SK-N-MC (cell line): ENCODE results near the gene NR2C2.
A peak's percentile ranks its signal among the peaks of the same experiment; 100 is the strongest.

ENCODE experiments used
- DNase-seq: peaks from one replicate; pipeline ENCODE4 v3.0.0-alpha.2; 2011; ENCODE audit warnings: low read depth, low spot score
- H3K27ac ChIP-seq: fragments of 200-600 bp; sonication (generic); 2 replicates; pipeline ENCODE4 v1.5.1; 2016; ENCODE audit warnings: mixed run types
- H3K36me3 ChIP-seq: fragments of 200-600 bp; sonication (generic); 2 replicates; pipeline ENCODE4 v1.6.1; 2017; ENCODE audit warnings: antibody characterized with exemption, low read length, mixed read lengths; ENCODE audit not compliant: insufficient read depth
- H3K4me3 ChIP-seq: fragments of 200-600 bp; sonication (generic); 2 replicates; pipeline ENCODE4 v1.5.1; 2016
- H3K9ac ChIP-seq: fragments of 200-600 bp; sonication (generic); 2 replicates; pipeline ENCODE4 v1.8.0; 2017; ENCODE audit warnings: mixed run types, mixed read lengths; ENCODE audit not compliant: insufficient read length
- H3K9me3 ChIP-seq: fragments of 200-600 bp; sonication (generic); 2 replicates; pipeline ENCODE4 v1.6.1; 2017; ENCODE audit warnings: low read depth, mild to moderate bottlenecking, antibody characterized with exemption, low read length, moderate library complexity, mixed read lengths
- EZH2 ChIP-seq: fragments of 200-600 bp; sonication (generic); IDR thresholded peaks from one replicate; pipeline ENCODE4 v1.6.1; 2017; ENCODE audit warnings: antibody characterized with exemption
- FOXP2 ChIP-seq: optimal IDR thresholded peaks from 2 replicates; pipeline ENCODE3; 2011; ENCODE audit warnings: mild to moderate bottlenecking, moderate library complexity; ENCODE audit not compliant: insufficient read depth; ENCODE audit errors: extremely low read length, control extremely low read depth
- POLR2AphosphoS5 ChIP-seq: IDR thresholded peaks from 2 replicates; pipeline ENCODE4 v1.6.1; 2012; ENCODE audit warnings: mild to moderate bottlenecking, low read depth, low read length, borderline replicate concordance

NR2C2 gene

DNA sequence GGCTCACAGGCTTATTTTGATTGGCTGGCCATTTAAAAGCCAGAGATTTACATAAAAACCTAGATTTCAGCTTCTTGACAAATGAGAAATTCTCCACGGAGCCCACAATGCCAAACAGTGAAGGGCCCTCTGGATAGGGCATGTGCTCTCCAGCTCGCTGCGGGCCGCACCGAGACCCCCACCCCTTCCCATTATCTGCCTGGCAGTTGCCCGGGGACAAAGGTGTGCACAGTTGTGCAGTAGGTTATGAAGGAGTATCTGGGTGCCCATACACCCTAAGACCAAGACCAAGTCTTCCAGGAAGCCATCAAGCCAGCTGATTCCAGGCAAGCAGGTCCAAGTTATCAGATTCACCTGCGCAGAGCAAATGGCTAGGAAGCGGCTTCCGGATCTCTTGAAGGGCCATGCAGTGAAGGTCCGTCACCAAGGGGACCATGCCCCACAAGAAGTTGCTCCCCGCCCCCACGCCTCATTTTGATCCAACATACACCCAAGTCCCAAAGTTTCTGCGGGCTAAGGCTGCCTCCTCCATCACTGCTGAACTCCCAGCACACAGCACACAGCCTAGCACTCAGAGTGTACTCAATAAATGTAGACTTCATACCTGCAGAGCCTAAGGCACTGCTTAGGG, 116.4 kb downstream of the NR2C2 start:
- H3K4me3 ChIP-seq: peak overlapping the region; percentile 85
- H3K27ac ChIP-seq: no peak overlapping the region

DNA sequence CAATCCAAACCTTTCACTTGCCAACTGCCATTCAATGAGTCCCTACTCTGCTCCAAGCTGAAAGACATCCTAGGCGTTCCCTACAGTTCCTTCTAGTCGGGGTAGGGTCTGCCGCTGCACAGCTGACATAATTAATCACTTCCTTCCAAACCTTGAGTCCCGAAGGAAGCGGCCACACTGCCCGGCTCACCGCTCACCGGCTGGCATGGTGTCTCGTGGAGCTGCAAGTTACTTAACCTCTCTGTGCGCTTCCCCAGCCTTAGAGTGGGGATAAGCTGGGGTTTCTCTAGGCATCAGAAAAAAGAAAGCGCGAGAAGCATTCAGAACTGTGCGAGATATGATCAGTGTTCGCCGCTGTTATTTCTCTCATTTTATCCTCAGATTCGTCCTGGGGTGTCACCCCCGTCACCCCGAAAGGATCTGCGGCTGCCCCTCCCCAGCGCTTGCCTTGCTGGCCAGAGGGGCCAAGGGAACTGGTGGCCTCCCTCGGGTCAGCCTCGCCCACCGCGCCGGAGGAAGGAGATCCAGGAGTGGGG, 117.0 kb downstream of the NR2C2 start:
- no peak for TF ChIP-seq FOXP2
- TF ChIP-seq EZH2: no peak
- no peak for TF ChIP-seq POLR2AphosphoS5
- Histone ChIP-seq H3K4me3 (peak overlapping the region; percentile 85), H3K27ac (no peak overlapping the region), H3K36me3 (peaks cover 2% of the 10 kb centered on the region; the same call in 1 of the 2 replicates), H3K9me3 (no peaks in the 10 kb centered on the region), H3K9ac (peak overlapping the region; percentile 95)
- no peak for DNase-seq

More for the DNA sequence above, 116.4 kb downstream of the NR2C2 start:
- no peak for DNase-seq
- peak overlapping the region; percentile 95 for H3K9ac ChIP-seq
- no peaks in the 10 kb centered on the region for H3K9me3 ChIP-seq
- TF ChIP-seq FOXP2 (no peak), POLR2AphosphoS5 (no peak), EZH2 (no peak)
- peaks cover 7% of the 10 kb centered on the region; the same call in 1 of the 2 replicates for H3K36me3 ChIP-seq

GRCh38 chr3:15064835-15065549, 117.6 kb downstream of the NR2C2 start, which contains the start of gene MRPS25:
Gene MRPS25 (minus strand): TSS chr3:15065315. CDS start chr3:15065194, 121 bp downstream.
- Histone ChIP-seq H3K4me3 (peak within 1 kb of the TSS; percentile 85), H3K36me3 (no peaks in the 10 kb centered on the region), H3K9me3 (no peaks in the 10 kb centered on the region), H3K27ac (peak within 1 kb of the TSS; percentile 42; the same call in 1 of the 2 replicates), H3K9ac (peak within 1 kb of the TSS; percentile 95)
- TF ChIP-seq EZH2 (no peak), POLR2AphosphoS5 (peak; percentile 99), FOXP2 (peak; percentile 26)
- no peak for DNase-seq

DNA sequence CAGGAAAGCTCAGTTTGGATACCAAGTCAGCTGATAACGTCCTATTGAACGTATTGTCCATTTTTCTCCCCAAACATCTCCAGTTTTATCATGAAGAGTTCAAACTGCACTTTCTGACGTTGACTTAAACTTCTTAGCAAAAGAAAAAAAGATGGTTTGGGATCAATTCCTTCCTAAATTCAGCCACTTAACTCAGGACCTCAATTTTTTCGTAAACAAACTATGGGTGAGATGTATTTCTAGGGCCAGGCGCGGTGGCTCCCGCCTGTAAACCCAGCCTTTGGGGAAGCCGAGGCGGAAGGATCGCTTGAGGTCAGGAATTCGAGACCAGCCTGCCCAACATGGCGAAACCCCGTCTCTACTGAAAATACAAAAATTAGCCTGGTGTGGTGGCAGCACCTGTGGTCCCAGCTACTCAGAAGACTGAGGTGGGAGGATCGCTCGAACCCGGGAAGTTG, 118.2 kb downstream of the NR2C2 start:
- H3K36me3 ChIP-seq: no peaks in the 10 kb centered on the region
- TF ChIP-seq FOXP2 (no peak), POLR2AphosphoS5 (no peak), EZH2 (no peak)
- H3K4me3 ChIP-seq: peak overlapping the region; percentile 85
- no peaks in the 10 kb centered on the region for H3K9me3 ChIP-seq
- no peak for DNase-seq
- no peak overlapping the region for H3K27ac ChIP-seq
- no peak overlapping the region for H3K9ac ChIP-seq

DNA sequence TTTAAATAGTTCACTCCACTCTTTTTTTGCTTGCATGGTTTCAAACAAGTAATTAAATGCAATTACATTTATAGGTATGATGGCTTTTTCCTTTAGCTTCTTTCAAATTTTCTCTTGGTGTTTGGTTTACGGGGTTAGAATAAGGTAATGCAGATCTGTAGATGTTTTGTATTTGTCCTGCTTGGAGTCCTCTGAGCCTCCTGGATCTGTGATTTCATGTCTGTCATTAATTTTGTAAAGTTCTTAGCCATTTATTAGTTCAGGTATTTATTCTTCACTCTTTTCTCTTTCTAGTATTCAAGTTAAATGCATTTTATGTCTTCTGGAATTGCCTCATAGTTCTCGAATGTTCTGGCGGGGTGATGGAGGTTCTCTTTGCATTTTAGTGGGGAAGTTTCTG, 119.1 kb downstream of the NR2C2 start:
- TF ChIP-seq FOXP2: no peak
- TF ChIP-seq EZH2: no peak
- no peak for TF ChIP-seq POLR2AphosphoS5
- no peaks in the 10 kb centered on the region for H3K9me3 ChIP-seq
- no peak overlapping the region for H3K9ac ChIP-seq
- no peaks in the 10 kb centered on the region for H3K36me3 ChIP-seq
- H3K4me3 ChIP-seq: no peak overlapping the region
- no peak overlapping the region for H3K27ac ChIP-seq
- no peak for DNase-seq

DNA sequence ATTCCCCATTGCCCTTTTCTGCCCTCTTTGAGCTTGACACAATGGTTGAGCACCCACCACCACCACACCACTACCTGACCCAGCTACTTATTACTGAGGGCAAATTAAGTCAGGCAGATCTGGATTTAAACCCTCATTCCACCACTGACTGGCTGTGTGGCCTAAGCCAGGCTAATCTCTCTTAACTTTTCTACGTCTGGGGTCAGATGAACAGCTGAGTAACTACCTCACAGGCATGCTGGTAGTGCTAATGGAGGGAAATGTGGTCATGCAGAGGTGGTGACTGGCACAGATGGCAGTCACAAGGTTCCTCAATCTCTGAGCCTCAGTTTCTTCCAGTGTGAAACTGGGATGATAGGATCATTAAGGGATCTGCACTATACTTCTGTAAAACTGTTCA, 122.1 kb downstream of the NR2C2 start:
- no peak overlapping the region for H3K9ac ChIP-seq
- no peak for DNase-seq
- no peak overlapping the region for H3K4me3 ChIP-seq
- TF ChIP-seq FOXP2: no peak
- TF ChIP-seq POLR2AphosphoS5: no peak
- no peak for TF ChIP-seq EZH2
- H3K27ac ChIP-seq: no peak overlapping the region
- no peaks in the 10 kb centered on the region; the same call in 1 of the 2 replicates for H3K36me3 ChIP-seq
- H3K9me3 ChIP-seq: no peaks in the 10 kb centered on the region

DNA sequence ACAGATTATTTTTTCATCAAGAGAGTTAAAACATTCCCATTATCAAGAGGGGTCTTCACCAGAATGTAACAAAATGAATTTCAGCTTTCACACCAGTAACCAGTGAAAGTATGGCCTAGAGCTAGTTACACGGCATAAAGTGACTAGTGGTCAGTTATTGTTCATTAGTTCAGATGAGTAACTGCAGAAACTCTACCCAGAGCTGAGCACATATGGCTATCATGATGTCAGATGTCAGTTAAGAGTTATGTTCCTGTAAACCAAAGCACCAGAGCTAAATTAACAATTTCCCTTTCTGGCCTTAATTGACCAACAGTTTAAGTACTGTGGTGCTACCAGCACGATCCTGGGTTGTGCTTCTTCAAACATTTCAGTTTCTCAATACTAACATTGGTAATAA, 124.3 kb downstream of the NR2C2 start:
- TF ChIP-seq EZH2 (no peak), FOXP2 (no peak), POLR2AphosphoS5 (no peak)
- Histone ChIP-seq H3K4me3 (no peak overlapping the region), H3K9me3 (no peaks in the 10 kb centered on the region), H3K9ac (no peak overlapping the region), H3K36me3 (peaks cover 11% of the 10 kb centered on the region), H3K27ac (no peak overlapping the region)
- no peak for DNase-seq

DNA sequence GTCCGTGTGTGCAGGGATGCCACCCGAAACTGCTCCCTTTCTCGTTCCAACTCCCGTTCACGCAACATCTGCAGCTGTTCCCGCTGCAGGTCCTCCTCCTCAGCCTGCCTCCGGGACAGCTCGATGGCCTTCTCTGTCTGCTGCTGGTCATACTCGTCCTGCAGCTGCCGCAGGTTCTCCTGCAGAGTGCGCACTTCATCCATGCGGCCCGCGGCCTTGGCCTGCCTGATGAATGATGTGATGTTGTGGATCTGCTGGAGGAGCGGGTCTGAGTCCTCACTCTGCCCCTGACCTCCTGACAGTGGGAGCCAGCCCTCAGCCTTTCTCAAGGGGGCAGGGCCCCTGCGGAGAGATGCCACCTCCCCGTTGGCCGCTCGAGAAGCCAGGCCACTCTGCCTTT, 127.1 kb downstream of the NR2C2 start:
- Histone ChIP-seq H3K9me3 (no peaks in the 10 kb centered on the region), H3K4me3 (no peak overlapping the region), H3K36me3 (peaks cover 23% of the 10 kb centered on the region), H3K9ac (no peak overlapping the region), H3K27ac (no peak overlapping the region)
- TF ChIP-seq POLR2AphosphoS5 (no peak), EZH2 (no peak), FOXP2 (no peak)
- DNase-seq: no peak
